OCI-LY1 (cell line): ENCODE measurements around the gene HOMER1.
A peak's percentile ranks its signal among the peaks of the same experiment; 100 is the strongest.
"Not testable (repeated sequence)": the region's sequence is repeated elsewhere in the genome, so short reads cannot be mapped to it uniquely, and the experiment has no call there.

Source experiments
- H2AFZ ChIP-seq: fragments of 200-600 bp; sonication (generic), shearing (Covaris generic); 2 replicates; pipeline ENCODE4 v1.6.0; 2014; ENCODE audit warnings: antibody characterized with exemption, mild to moderate bottlenecking, low read length
- H3F3A ChIP-seq: fragments of 200-600 bp; sonication (generic), shearing (Covaris generic); 2 replicates; pipeline ENCODE4 v1.6.0; 2014; ENCODE audit warnings: mild to moderate bottlenecking, antibody characterized with exemption, low read length, moderate library complexity; ENCODE audit not compliant: insufficient read depth
- H3K27ac ChIP-seq: fragments of 200-600 bp; sonication (generic); 2 replicates; pipeline ENCODE4 v1.5.1; 2014; ENCODE audit warnings: low read length, mixed run types, mild to moderate bottlenecking, low read depth; ENCODE audit not compliant: poor library complexity, severe bottlenecking
- H3K27me3 ChIP-seq: fragments of 200-600 bp; sonication (generic); 2 replicates; pipeline ENCODE4 v1.6.0; 2014; ENCODE audit warnings: antibody characterized with exemption, mild to moderate bottlenecking, low read length, moderate library complexity; ENCODE audit not compliant: insufficient read depth
- H3K36me3 ChIP-seq: fragments of 200-600 bp; sonication (generic); 2 replicates; pipeline ENCODE4 v1.6.1; 2014; ENCODE audit warnings: mild to moderate bottlenecking, antibody characterized with exemption, low read length, moderate library complexity, mixed read lengths; ENCODE audit not compliant: insufficient read depth
- H3K4me1 ChIP-seq: fragments of 200-600 bp; sonication (generic); 2 replicates; pipeline ENCODE4 v1.5.1; 2014; ENCODE audit warnings: mild to moderate bottlenecking, low read length, moderate library complexity; ENCODE audit not compliant: insufficient read depth, severe bottlenecking
- H3K4me2 ChIP-seq: fragments of 200-600 bp; sonication (generic), shearing (Covaris generic); 2 replicates; pipeline ENCODE4 v1.6.1; 2014; ENCODE audit warnings: low read length
- H3K4me3 ChIP-seq: fragments of 200-600 bp; sonication (generic); 2 replicates; pipeline ENCODE4 v1.5.1; 2014; ENCODE audit warnings: low read length, low read depth, mild to moderate bottlenecking, mixed read lengths; ENCODE audit not compliant: poor library complexity, severe bottlenecking
- H3K79me2 ChIP-seq: fragments of 200-600 bp; shearing (Covaris generic); 2 replicates; pipeline ENCODE4 v1.6.1; 2016; ENCODE audit warnings: mixed run types, low read length, mixed read lengths; ENCODE audit not compliant: insufficient read depth
- H3K9ac ChIP-seq: fragments of 200-600 bp; sonication (generic), shearing (Covaris generic); 2 replicates; pipeline ENCODE4 v1.6.1; 2014; ENCODE audit warnings: mild to moderate bottlenecking, low read length, mixed read lengths
- H3K9me2 ChIP-seq: fragments of 200-600 bp; sonication (generic), shearing (Covaris generic); 2 replicates; pipeline ENCODE4 v1.6.1; 2014; ENCODE audit warnings: low read depth, mild to moderate bottlenecking, low read length, mixed read lengths
- H3K9me3 ChIP-seq: fragments of 200-600 bp; shearing (Covaris generic); 2 replicates; pipeline ENCODE4 v1.6.1; 2014; ENCODE audit warnings: low read length, mixed read lengths
- H4K20me1 ChIP-seq: fragments of 200-600 bp; sonication (generic), shearing (Covaris generic); 2 replicates; pipeline ENCODE4 v1.6.0; 2016; ENCODE audit warnings: mild to moderate bottlenecking, low read length; ENCODE audit not compliant: insufficient read depth
- EZH2 ChIP-seq: fragments of 200-600 bp; sonication (generic), shearing (Covaris generic); IDR thresholded peaks from 2 replicates; pipeline ENCODE4 v1.8.0; 2017; ENCODE audit warnings: borderline replicate concordance, mixed run types, mild to moderate bottlenecking, antibody characterized with exemption, low read length, moderate library complexity, mixed read lengths
- TF ChIP-seq, protein P1 (sequence below): fragments of 200-600 bp; sonication (generic), shearing (Covaris generic); IDR thresholded peaks from 2 replicates; pipeline ENCODE4 v1.5.1; 2017; ENCODE audit warnings: mild to moderate bottlenecking, antibody characterized with exemption, low read length, moderate library complexity, mixed read lengths

The HOMER1 gene

DNA sequence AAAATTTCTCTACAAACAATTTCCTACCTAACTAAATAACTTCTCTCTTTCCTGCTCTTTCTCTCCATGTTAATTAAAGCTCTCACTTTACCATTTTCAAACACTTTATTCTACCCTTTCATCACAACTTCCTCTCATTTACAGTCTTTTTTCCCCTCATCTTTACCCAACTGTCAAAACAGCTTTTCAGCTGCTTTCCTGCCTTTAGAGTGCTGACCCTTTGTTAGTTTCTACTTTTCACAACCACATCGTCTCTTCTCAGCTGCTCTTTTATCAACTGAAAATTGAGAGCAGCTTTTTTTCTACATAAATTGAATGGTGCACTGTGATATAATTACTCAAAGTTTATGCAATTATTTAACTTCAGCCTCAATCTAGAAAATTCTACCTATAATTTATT, 3.1 kb upstream of the HOMER1 start:
- Histone ChIP-seq H3K79me2 (no peaks in the 10 kb centered on the region), H2AFZ (no peak overlapping the region), H3K4me3 (no peak overlapping the region), H3K9me2 (no peaks in the 10 kb centered on the region), H3F3A (no peaks in the 10 kb centered on the region; the same call in 1 of the 2 replicates), H3K4me2 (no peak overlapping the region), H3K27ac (no peak overlapping the region), H3K36me3 (no peaks in the 10 kb centered on the region), H3K27me3 (no peaks in the 10 kb centered on the region), H3K9ac (no peak overlapping the region), H3K9me3 (no peaks in the 10 kb centered on the region), H3K4me1 (peaks cover 23% of the 10 kb centered on the region), H4K20me1 (no peaks in the 10 kb centered on the region)
- TF ChIP-seq, protein P1, sequence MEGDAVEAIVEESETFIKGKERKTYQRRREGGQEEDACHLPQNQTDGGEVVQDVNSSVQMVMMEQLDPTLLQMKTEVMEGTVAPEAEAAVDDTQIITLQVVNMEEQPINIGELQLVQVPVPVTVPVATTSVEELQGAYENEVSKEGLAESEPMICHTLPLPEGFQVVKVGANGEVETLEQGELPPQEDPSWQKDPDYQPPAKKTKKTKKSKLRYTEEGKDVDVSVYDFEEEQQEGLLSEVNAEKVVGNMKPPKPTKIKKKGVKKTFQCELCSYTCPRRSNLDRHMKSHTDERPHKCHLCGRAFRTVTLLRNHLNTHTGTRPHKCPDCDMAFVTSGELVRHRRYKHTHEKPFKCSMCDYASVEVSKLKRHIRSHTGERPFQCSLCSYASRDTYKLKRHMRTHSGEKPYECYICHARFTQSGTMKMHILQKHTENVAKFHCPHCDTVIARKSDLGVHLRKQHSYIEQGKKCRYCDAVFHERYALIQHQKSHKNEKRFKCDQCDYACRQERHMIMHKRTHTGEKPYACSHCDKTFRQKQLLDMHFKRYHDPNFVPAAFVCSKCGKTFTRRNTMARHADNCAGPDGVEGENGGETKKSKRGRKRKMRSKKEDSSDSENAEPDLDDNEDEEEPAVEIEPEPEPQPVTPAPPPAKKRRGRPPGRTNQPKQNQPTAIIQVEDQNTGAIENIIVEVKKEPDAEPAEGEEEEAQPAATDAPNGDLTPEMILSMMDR, result no peak
- no peak for TF ChIP-seq EZH2

DNA sequence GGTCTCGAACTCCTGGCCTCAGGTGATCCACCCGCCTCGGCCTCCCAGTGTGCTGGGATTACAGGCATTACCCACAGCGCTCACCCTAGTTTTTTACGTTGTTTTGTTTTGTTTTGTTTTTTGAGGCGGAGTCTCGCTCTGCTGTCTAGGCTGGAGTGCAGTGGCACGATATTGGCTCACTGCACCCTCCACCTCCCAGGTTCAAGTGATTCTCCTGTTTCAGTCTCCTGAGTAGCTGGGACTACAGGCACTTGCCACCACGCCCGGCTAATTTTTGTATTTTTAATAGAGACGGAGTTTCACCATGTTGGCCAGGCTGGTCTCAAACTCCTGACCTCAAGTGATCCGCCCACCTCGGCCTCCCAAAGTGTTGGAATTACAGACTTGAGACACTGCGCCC, 2.4 kb upstream of the HOMER1 start:
- H3K36me3 ChIP-seq, H3K4me2 ChIP-seq, H3K27ac ChIP-seq, H3K79me2 ChIP-seq, H2AFZ ChIP-seq, H4K20me1 ChIP-seq, H3K9me2 ChIP-seq, H3K4me3 ChIP-seq, H3K9ac ChIP-seq, H3K9me3 ChIP-seq, H3F3A ChIP-seq, H3K27me3 ChIP-seq: not testable (repeated sequence)
- H3K4me1 ChIP-seq, result peaks cover 27% of the 10 kb centered on the region

DNA sequence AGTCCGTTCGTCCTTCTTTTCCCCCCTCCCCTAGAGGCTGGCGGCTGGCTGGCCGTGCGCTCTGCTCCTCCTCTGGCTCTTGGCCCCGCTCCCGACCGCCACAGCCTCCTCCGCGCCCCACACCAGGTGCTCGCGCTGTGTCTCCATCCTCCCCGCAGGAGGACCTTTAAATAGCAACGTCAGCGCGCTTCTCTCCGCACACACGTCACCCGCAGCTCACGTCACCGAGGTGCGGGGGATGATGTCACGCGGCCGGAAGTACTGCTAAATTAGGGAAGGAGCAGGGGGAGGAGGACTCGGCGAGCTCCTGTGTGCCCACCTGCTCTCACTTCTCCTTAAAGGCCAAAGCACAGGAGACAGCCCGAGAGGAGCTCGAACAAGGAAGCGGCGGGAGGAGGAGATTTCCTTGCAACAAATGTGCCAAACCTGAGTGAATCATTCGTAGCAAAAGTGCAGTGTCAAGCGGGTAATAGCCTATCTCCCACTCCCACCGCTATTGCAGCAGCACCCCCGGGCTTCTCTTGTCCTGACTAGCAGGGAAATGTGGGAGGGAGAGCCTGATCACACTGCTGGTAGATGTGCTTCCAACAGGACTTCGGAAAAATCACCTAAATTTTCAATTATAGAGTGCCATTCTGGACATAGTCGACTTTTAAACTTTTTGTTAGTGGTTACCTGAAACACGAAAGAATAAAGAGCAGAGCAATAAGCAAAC, 614 bp upstream of the HOMER1 start:
- TF ChIP-seq, protein P1, result no peak
- TF ChIP-seq EZH2, result no peak
- Histone ChIP-seq H3K27me3 (no peaks in the 10 kb centered on the region), H3K4me2 (peak overlapping the region; percentile 60), H3K4me3 (peak overlapping the region; percentile 73), H3F3A (no peaks in the 10 kb centered on the region; the same call in 1 of the 2 replicates), H4K20me1 (no peaks in the 10 kb centered on the region), H3K27ac (no peak overlapping the region), H3K36me3 (no peaks in the 10 kb centered on the region), H3K9me2 (no peaks in the 10 kb centered on the region), H2AFZ (peak overlapping the region; percentile 31), H3K9me3 (no peaks in the 10 kb centered on the region), H3K4me1 (peaks cover 27% of the 10 kb centered on the region), H3K9ac (peak overlapping the region; percentile 66), H3K79me2 (no peaks in the 10 kb centered on the region)

DNA sequence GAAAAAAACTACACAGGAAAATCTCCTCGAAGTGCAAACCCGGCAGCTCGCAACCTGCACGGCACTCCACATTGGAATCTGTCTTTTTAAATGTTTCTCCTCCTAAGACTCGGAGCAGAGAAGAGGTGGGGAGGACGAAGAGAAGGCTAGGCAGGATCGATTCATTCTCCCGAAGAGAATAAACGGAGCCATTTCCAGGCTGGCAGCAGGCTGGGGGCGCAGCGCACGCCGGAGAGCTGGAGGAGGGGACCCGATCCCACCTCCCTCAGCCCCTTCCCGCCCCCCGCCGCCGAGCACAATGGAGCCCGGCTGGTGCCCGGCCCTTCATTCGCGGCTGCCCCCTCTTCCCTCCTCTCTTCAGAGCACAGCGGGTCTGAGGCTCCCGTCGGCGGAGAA, 628 bp downstream of the HOMER1 start:
- Histone ChIP-seq H3K4me2 (peak overlapping the region; percentile 60), H3K4me3 (peak overlapping the region; percentile 73), H3K4me1 (peaks cover 27% of the 10 kb centered on the region), H3K36me3 (no peaks in the 10 kb centered on the region), H3K27me3 (no peaks in the 10 kb centered on the region), H3K9me3 (no peaks in the 10 kb centered on the region), H3K9me2 (no peaks in the 10 kb centered on the region), H3K79me2 (no peaks in the 10 kb centered on the region), H2AFZ (0 out of 2 replicates have a peak overlapping the region, but pooled peaks have one; percentile 37), H3K9ac (peak overlapping the region; percentile 66), H3F3A (no peaks in the 10 kb centered on the region; the same call in 1 of the 2 replicates), H4K20me1 (no peaks in the 10 kb centered on the region), H3K27ac (no peak overlapping the region)
- TF ChIP-seq EZH2, result no peak
- TF ChIP-seq, protein P1, result no peak
